ENCODE measurements around the gene SNAP47.

SNAP47 gene

DNA sequence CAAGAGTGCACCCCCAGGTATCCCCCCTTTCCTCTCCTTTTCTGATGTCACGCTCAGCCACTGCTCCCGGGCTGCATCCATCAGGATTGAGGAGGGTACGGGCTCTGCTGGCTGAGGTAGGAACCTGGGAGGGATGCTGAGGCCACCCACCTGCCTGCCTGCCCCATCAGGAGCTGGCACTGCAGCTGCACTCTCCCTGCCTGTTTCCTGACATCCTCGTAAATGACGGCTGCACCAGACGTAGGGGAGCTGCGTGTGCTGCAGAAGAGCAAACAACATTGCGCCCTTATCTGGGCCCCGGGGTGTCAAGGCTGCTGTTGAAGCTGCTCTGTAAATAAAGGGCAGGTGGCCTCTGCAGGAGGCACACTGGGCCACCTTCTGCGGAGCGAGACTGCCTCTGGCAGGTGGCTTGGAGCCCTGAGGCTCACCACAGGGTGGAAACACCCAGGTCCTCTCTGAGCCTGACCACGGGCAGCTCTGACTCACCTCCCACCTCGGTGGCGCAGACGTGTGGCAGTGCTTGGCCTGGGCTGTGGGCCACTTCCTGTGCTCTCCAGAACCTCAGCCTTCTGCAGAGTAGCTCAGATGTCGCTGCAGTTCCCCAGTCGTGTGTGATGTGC lies 30.9 kb downstream of the SNAP47 start:
- peaks cover 55 to 88% (median 68%) of the 10 kb centered on the region in 11 experiments for H3K36me3 ChIP-seq
- H3K27ac ChIP-seq = no peak overlapping the region
- H3K9ac ChIP-seq = peak overlapping the region in 4 of 11 experiments; percentile 5 to 38 (median 26); a peak in 1 of 22 replicates
- H3K4me3 ChIP-seq = no peak overlapping the region
- no peak for TF ChIP-seq Cebpa-rat (IDR thresholded peaks at IDR 0.05)
- no peaks in the 10 kb centered on the region for H3K27me3 ChIP-seq
- H3K4me2 ChIP-seq = peak overlapping the region; percentile 28 to 62 (median 47); a peak in 20 of 22 replicates
- H4K20me1 ChIP-seq = peaks cover 42 to 90% (median 79%) of the 10 kb centered on the region in 11 experiments; a peak in 21 of 22 replicates
- H3K4me1 ChIP-seq = peaks cover 31 to 60% (median 55%) of the 10 kb centered on the region in 10 experiments
- no peaks in the 10 kb centered on the region for H3K9me3 ChIP-seq (replicated peaks in 1 of 11)

DNA sequence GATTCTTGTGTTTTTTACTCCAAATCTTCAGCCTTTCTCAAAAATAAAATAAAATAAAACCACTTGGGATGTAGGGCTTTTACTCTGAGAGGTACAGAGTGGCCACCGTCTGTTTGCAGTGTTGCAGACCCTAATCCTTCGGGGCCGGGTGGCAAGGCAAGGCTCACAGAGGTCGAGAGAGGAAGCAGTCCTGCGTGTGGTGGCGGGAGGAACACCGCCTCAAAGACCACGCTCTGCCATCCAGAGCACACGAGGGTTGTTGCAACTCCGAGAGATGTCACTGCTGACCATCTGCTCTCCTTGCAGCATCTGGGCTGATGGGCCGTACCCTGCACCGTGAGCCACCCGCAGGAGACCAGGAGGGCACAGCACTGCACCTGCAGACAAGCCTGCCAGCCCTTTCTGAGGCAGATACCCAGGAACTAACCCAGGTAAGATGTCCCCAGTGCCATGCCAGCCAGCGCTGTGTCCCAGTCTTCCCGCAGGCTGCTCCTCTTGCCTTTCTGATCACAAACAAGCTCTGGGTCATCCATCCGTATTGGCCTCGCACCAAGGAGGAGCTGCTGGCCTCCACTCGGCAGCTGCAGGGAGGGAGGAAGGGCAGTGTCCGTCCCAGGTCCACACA lies 31.5 kb downstream of the SNAP47 start:
- Histone ChIP-seq H3K27me3 (no peaks in the 10 kb centered on the region), H4K20me1 (peaks cover 38 to 84% (median 72%) of the 10 kb centered on the region in 11 experiments; a peak in 21 of 22 replicates), H3K4me3 (no peak overlapping the region), H3K9me3 (replicated peaks in 1 of 11) (no peaks in the 10 kb centered on the region), H3K9ac (0 out of 22 replicates have a peak overlapping the region, but pooled peaks of 1 of the 11 experiments have one; percentile 18), H3K4me1 (peaks cover 31 to 54% (median 51%) of the 10 kb centered on the region in 10 experiments), H3K4me2 (peak overlapping the region in 10 of 11 experiments; percentile 28 to 62 (median 48); a peak in 18 of 22 replicates), H3K27ac (no peak overlapping the region), H3K36me3 (peaks cover 48 to 84% (median 61%) of the 10 kb centered on the region in 11 experiments)
- TF ChIP-seq Cebpa-rat (IDR thresholded peaks at IDR 0.05) = no peak

DNA sequence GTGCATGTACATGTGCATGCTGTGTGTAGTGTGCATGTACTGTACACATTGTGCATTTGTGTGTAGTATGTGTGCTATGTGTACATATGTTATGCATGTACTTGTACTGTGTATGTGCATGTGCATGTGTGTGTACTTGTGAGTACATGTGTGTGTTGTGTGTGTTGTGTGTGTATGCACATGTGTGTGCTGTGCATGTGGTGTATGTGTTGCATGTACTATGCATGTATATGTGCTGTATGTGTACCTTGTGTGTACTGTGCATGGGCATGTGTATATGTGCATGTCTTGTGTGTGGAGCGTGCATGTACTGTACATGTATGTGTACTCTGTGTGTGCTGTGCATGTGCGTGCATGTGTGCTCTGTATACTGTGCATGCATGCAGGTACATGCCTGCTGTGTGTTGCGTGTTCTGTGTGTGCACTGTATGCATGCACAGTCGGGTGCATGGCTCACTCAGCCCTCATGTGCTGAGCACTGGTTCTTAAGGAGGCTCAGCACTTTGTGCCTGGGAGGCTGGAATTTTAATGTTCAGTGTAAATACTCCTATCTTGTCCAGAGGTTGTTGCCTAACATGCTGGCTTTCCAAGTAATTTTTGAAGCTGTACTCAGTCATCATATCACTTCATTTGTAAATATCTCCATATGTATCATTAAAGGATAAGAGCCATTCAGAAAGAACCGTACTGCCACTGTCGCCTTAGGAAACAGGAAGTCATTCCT lies 32.3 kb downstream of the SNAP47 start:
- H4K20me1 ChIP-seq = peaks cover 31 to 83% (median 64%) of the 10 kb centered on the region in 11 experiments; a peak in 21 of 22 replicates
- no peak for TF ChIP-seq Cebpa-rat (IDR thresholded peaks at IDR 0.05)
- H3K9me3 ChIP-seq (replicated peaks in 1 of 11) = no peaks in the 10 kb centered on the region

DNA sequence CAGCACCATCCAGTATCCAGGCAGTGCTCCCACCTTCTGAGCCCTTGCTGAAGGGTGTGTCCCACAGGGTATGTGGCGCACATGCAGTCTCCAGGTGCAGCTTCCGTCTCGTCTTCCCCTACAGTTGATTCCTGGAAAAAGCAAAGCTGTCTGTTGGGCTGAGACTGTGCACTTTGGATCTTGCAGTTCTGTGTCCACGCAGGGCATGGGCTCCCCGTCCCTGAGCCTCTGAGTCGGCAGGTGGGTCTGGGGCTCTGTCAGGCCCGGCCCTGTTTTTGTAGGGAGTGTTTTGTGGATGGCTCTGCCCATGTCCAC lies 32.8 kb downstream of the SNAP47 start:
- Histone ChIP-seq H3K4me2 (no peak overlapping the region), H3K36me3 (peaks cover 46 to 90% (median 59%) of the 10 kb centered on the region in 11 experiments), H3K27me3 (no peaks in the 10 kb centered on the region), H3K4me3 (no peak overlapping the region), H3K9me3 (replicated peaks in 1 of 11) (no peaks in the 10 kb centered on the region), H4K20me1 (peaks cover 26 to 77% (median 59%) of the 10 kb centered on the region in 11 experiments; a peak in 21 of 22 replicates), H3K9ac (no peak overlapping the region), H3K27ac (no peak overlapping the region), H3K4me1 (peaks cover 19 to 41% (median 38%) of the 10 kb centered on the region in 10 experiments)
- no peak for TF ChIP-seq Cebpa-rat (IDR thresholded peaks at IDR 0.05)

More for the DNA sequence above, 32.3 kb downstream of the SNAP47 start:
- H3K4me2 ChIP-seq = no peak overlapping the region
- no peaks in the 10 kb centered on the region for H3K27me3 ChIP-seq
- no peak overlapping the region for H3K9ac ChIP-seq
- H3K4me3 ChIP-seq = no peak overlapping the region
- peaks cover 46 to 85% (median 59%) of the 10 kb centered on the region in 11 experiments for H3K36me3 ChIP-seq
- peaks cover 25 to 46% (median 43%) of the 10 kb centered on the region in 10 experiments for H3K4me1 ChIP-seq
- no peak overlapping the region for H3K27ac ChIP-seq

DNA sequence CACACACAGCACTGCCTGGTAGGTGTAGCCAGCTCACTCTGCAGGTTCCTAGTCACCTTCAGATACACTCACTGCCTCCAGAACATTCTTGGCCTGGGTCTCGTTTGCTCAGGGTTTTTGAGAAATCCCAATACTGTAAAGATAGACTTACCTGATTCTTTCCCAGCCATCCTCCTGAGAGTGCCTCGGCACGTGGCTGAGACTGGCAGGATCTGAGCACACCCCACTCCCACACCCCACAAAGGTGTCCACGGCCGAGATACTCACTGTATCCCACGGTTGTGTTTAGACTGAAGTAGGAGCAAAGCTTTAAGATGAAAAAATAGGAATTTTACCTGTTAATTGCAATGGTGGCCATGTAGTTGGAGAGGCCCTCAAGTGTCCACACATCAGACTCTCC lies 33.4 kb downstream of the SNAP47 start:
- Histone ChIP-seq H3K27me3 (no peaks in the 10 kb centered on the region), H3K4me3 (no peak overlapping the region), H3K9ac (no peak overlapping the region), H3K4me2 (no peak overlapping the region), H3K4me1 (peaks cover 14 to 35% (median 33%) of the 10 kb centered on the region in 10 experiments; a peak in 19 of 20 replicates), H4K20me1 (peaks cover 20 to 73% (median 54%) of the 10 kb centered on the region in 11 experiments; a peak in 21 of 22 replicates), H3K36me3 (peaks cover 47 to 86% (median 57%) of the 10 kb centered on the region in 11 experiments), H3K27ac (no peak overlapping the region), H3K9me3 (replicated peaks in 1 of 11) (no peaks in the 10 kb centered on the region)
- no peak for TF ChIP-seq Cebpa-rat (IDR thresholded peaks at IDR 0.05)

DNA sequence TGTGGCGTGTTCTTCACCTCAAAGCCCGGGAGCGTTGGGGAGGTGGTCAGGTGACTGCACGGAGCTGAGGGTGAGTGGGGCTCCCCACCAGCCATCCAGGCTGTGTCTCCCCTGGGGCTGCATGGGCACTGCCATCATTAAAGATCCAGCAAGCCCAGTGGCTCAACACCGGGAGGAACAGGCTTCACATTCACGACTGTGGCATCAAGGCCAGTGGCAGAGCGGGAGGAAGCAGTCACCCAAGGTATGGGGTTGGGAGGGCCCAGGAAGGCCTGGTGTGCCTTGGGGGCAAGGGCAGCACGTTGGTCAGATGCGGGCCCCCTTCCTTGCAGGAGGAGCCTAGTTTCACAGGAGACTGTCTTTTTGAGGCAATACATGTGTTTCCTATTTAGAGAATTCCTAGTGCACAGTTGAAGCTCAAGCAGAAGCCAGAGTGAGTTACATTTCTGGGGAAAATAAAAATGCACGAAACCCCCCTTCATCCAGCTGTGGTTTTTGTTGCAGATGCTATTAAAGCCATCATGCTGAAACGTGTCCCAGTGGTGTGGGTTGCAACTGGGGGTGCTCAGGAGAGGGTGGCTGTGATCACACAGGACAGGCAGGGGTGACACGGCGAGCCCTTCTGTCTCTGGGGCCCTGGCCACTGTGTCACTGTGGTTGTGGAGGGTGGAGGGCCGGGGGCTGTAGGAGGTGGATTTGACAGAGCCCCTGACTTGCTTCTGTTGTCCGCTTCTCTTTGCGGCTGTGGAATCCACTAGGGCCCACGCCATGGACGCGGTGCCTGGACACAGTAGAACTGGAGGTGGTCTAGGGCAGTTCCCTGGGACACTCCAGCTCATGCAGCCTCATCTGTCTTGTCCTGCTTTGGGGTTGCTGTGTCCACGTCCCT lies 34.1 kb downstream of the SNAP47 start:
- peaks cover 14 to 73% (median 52%) of the 10 kb centered on the region in 11 experiments; a peak in 21 of 22 replicates for H4K20me1 ChIP-seq
- H3K27me3 ChIP-seq = no peaks in the 10 kb centered on the region
- TF ChIP-seq Cebpa-rat (IDR thresholded peaks at IDR 0.05) = no peak
- H3K4me3 ChIP-seq = no peak overlapping the region
- H3K36me3 ChIP-seq = peaks cover 46 to 86% (median 54%) of the 10 kb centered on the region in 11 experiments
- H3K4me1 ChIP-seq = peaks cover 12 to 35% (median 28%) of the 10 kb centered on the region in 10 experiments; a peak in 19 of 20 replicates
- no peak overlapping the region for H3K9ac ChIP-seq
- H3K9me3 ChIP-seq (replicated peaks in 1 of 11) = no peaks in the 10 kb centered on the region
- H3K4me2 ChIP-seq = no peak overlapping the region
- no peak overlapping the region; a peak in 1 of 22 replicates for H3K27ac ChIP-seq

DNA sequence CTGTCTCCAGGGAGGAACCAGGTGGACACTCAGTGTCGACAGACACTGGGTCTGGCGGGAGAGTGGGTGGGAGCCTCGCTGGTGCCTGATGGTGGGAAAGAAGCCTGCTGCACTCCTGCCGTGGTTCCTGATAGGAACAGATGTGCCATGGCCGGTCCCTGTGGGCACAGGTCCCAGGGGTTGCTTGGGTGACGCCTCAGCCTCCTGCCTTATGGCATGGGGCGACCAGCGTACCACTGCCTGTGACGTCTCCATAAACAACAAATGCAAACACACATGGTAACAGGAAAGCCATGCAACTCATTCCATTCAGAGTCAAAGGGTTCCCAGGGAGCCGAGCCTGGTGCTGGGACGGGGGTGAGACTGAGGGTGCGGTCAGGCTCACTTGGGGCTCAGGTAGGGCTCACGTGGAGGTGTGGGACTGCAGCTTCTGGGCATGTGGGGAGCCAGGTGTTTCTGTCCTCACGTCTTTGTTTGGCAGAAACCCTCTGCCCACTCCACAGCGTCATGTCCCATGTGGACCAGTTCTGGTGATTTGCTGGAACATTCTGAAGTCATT lies 34.8 kb downstream of the SNAP47 start:
- H3K9ac ChIP-seq = no peak overlapping the region

DNA sequence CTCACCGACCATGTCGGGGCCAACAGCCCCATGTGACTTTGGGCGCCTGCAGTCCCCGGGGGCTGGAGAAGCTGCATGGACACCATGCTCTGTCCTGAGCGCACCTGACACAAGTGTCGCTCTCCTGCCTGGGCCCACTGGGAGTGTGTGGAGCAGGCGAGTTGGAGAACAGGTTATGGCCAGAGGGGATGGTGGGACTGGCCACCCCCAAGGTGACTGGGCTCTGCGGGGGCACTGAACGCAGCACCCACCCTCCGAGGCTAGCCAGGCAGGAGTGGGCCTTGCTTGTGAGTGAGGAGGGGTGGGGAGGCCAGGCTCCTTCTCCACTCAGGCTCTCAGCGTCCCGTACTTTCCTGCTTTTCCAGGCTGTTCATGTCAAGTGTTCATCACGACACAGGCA lies 35.6 kb downstream of the SNAP47 start:
- no peak overlapping the region for H3K27ac ChIP-seq
- H3K4me1 ChIP-seq = peaks cover 8 to 23% (median 13%) of the 10 kb centered on the region in 10 experiments; a peak in 19 of 20 replicates
- no peak overlapping the region for H3K4me2 ChIP-seq
- peaks cover 9 to 73% (median 38%) of the 10 kb centered on the region in 11 experiments; a peak in 21 of 22 replicates for H4K20me1 ChIP-seq
- H3K36me3 ChIP-seq = peaks cover 49 to 88% (median 60%) of the 10 kb centered on the region in 11 experiments
- TF ChIP-seq Cebpa-rat (IDR thresholded peaks at IDR 0.05) = no peak
- no peak overlapping the region for H3K4me3 ChIP-seq
- no peak overlapping the region for H3K9ac ChIP-seq
- H3K27me3 ChIP-seq = no peaks in the 10 kb centered on the region
- no peaks in the 10 kb centered on the region for H3K9me3 ChIP-seq (replicated peaks in 1 of 11)

More for the DNA sequence above, 34.8 kb downstream of the SNAP47 start:
- H3K27me3 ChIP-seq = no peaks in the 10 kb centered on the region
- no peak overlapping the region for H3K4me3 ChIP-seq
- H4K20me1 ChIP-seq = peaks cover 14 to 73% (median 46%) of the 10 kb centered on the region in 11 experiments; a peak in 21 of 22 replicates
- peaks cover 12 to 29% (median 21%) of the 10 kb centered on the region in 10 experiments; a peak in 19 of 20 replicates for H3K4me1 ChIP-seq
- no peak overlapping the region for H3K27ac ChIP-seq
- H3K9me3 ChIP-seq (replicated peaks in 1 of 11) = no peaks in the 10 kb centered on the region
- H3K36me3 ChIP-seq = peaks cover 43 to 88% (median 55%) of the 10 kb centered on the region in 11 experiments
- TF ChIP-seq Cebpa-rat (IDR thresholded peaks at IDR 0.05) = no peak
- no peak overlapping the region for H3K4me2 ChIP-seq
